GM12892 (cell line): Measurements from ENCODE around the gene CSRP1.

ENCODE experiments used
- POLR2A ChIP-seq: IDR thresholded peaks from 2 replicates; pipeline ENCODE4 v1.6.1; 2011; ENCODE audit warnings: low read depth, low read length, control low read depth
- POLR2AphosphoS5 ChIP-seq: IDR thresholded peaks from 2 replicates; pipeline ENCODE4 v1.6.1; 2011; ENCODE audit warnings: low read depth, low read length, control low read depth

DNA sequence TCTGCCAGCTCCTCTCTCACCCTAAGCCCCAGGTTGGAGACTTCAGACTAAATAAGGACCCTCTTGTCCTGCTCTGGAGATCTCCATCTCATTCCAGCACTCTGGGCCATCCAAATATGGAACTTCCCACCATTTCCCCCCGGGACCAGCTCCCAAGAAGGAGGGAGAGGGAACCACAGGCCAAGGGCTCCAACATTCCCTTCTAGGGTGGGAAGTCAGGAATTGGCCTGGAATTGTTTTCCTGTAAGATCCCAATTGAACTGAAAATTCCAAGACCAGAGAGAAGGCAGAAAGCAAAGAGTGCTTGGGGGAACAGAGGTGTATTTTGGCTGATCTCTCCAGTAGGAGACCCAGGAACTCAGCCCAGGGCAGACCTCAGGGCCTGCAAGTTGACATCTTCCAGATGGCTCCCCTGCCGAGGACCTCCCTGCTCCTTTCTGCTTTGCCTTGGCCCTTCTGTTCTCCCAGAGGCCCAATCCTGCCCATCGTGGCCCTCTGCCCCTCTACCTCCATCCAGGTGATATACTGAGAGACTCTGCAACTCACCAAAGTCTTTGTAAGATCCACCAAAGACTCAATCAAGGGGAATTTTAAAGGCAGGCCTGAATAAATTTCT is 14.9 kb downstream of the CSRP1 start:
- TF ChIP-seq POLR2AphosphoS5 = no peak
- TF ChIP-seq POLR2A = no peak
